ENCODE measurements around the gene DUOX1. TPM values are rescaled to one million over a fixed set of nuclear protein-coding genes. Genes with fewer than 3 reads are reported as not detected.

Gene DUOX1
- total and polyA plus RNA-seq, 7 donors, result under 0.01 to 1.7 (median 0.79) TPM; not detected in 3

- DNase-seq, result no peak
- 94 to 95% methylated on average over 6 of the region's 6 CpGs for WGBS, 2 donors
- peaks cover 0 to 7% (median 6%) of the 10 kb centered on the region in 4 donors for H3K4me1 ChIP-seq
- TF ChIP-seq POLR2AphosphoS5 (IDR thresholded peaks at IDR 0.05), result no peak
- TF ChIP-seq, protein P1, sequence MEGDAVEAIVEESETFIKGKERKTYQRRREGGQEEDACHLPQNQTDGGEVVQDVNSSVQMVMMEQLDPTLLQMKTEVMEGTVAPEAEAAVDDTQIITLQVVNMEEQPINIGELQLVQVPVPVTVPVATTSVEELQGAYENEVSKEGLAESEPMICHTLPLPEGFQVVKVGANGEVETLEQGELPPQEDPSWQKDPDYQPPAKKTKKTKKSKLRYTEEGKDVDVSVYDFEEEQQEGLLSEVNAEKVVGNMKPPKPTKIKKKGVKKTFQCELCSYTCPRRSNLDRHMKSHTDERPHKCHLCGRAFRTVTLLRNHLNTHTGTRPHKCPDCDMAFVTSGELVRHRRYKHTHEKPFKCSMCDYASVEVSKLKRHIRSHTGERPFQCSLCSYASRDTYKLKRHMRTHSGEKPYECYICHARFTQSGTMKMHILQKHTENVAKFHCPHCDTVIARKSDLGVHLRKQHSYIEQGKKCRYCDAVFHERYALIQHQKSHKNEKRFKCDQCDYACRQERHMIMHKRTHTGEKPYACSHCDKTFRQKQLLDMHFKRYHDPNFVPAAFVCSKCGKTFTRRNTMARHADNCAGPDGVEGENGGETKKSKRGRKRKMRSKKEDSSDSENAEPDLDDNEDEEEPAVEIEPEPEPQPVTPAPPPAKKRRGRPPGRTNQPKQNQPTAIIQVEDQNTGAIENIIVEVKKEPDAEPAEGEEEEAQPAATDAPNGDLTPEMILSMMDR (IDR thresholded peaks at IDR 0.05), result no peak
- TF ChIP-seq POLR2A (IDR thresholded peaks at IDR 0.05), result no peak
- TF ChIP-seq EP300 (IDR thresholded peaks at IDR 0.05), result no peak
- H3K9me3 ChIP-seq, result no peaks in the 10 kb centered on the region
- no peak overlapping the region for H3K27ac ChIP-seq
- H3K27me3 ChIP-seq, result peaks cover 7 to 48% (median 16%) of the 10 kb centered on the region in 3 donors
- intact Hi-C loops (cut with DNase I), result no loop called here
- H3K4me3 ChIP-seq, result no peak overlapping the region
- H3K36me3 ChIP-seq, result no peaks in the 10 kb centered on the region
Measured at GRCh38 chr15:45139770-45140169, 10.0 kb downstream of the DUOX1 start.

DNA sequence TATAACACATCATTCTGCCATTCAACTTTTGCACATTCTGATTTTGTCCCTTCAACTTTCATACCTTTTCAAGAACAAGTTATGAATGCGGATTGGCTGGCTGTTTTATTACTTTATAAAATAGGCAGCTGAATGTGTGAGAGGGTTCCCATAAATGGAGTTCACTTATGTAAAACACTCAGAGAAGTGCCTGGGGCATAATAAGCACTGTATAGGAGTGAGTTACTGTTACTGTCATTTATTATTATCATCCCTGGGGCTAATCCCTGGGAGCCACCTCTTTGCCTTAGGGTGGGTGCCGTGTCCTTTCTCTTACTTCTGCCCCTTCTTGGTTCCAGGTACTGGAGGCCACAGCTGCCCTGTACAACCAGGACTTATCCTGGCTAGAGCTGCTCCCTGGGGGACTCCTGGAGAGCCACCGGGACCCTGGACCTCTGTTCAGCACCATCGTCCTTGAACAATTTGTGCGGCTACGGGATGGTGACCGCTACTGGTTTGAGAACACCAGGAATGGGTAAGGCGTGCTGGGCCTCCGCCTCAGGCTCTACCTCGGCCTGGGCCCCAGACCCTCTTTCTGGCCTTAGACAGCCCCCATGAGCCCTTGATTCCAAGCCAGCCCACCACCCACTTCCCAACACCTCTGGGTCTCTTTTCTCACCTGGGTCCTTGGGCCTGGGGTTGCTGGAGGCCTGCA is 10.9 kb downstream of the DUOX1 start:
- no peak overlapping the region for H3K27ac ChIP-seq
- no peak for TF ChIP-seq EP300 (IDR thresholded peaks at IDR 0.05)
- no peak for TF ChIP-seq POLR2A (IDR thresholded peaks at IDR 0.05)
- no peak for TF ChIP-seq POLR2AphosphoS5 (IDR thresholded peaks at IDR 0.05)
- intact Hi-C loops (cut with DNase I), result no loop called here
- DNase-seq, result no peak
- peaks cover 0 to 41% (median 9%) of the 10 kb centered on the region in 3 donors for H3K27me3 ChIP-seq
- H3K9me3 ChIP-seq, result no peaks in the 10 kb centered on the region
- no peak overlapping the region for H3K4me3 ChIP-seq
- 96 to 97% methylated on average over 10 of the region's 10 CpGs for WGBS, 2 donors
- no peaks in the 10 kb centered on the region for H3K36me3 ChIP-seq
- no peaks in the 10 kb centered on the region for H3K4me1 ChIP-seq

DNA sequence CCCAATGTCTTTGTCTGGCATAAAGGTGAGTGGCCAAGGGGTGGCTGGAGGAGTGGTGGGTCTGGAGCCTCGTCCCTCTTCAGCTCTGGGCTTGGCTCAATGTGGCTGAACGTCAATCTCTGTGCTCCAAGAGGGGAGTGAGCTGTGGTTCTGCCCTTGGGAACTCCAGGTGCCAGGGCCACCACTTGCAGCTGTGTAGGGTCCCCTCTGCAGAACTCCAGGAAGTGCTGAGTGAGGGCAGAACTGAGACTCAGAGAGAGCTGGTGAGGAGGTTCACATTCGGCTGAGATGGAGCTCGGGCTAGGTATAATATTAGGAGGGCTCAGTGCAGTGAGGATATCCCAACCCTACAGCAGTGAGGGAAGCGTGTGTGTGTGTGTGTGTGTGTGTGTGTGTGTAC is 11.6 kb downstream of the DUOX1 start:
- H3K9me3 ChIP-seq, result no peaks in the 10 kb centered on the region
- H3K27me3 ChIP-seq, result peaks cover 0 to 34% (median 3%) of the 10 kb centered on the region in 3 donors
- DNase-seq, result no peak

DNA sequence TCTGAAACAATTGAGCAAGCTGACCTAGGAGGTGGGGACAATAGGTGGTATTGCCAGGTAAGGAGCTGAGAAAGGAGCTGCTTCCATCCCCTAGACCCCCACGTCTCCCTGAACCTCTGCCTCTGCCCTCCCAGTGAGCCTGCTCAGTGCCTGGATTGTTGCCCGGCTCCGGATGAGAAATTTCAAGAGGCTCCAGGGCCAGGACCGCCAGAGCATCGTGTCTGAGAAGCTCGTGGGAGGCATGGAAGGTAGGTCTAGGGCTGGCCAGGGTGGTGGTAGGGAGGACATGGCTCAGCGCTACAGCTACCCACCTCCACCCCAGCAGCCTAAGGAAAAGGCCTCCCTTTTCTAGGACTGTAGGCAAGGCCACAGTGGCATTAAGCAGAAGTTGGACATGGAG is 13.3 kb downstream of the DUOX1 start:
- peaks cover 0 to 22% (median 0%) of the 10 kb centered on the region in 3 donors for H3K27me3 ChIP-seq
- no peaks in the 10 kb centered on the region for H3K9me3 ChIP-seq
- TF ChIP-seq, protein P1 (IDR thresholded peaks at IDR 0.05), result no peak
- no peak for TF ChIP-seq POLR2A (IDR thresholded peaks at IDR 0.05)
- TF ChIP-seq EP300 (IDR thresholded peaks at IDR 0.05), result no peak
- TF ChIP-seq POLR2AphosphoS5 (IDR thresholded peaks at IDR 0.05), result no peak
- H3K4me1 ChIP-seq, result no peaks in the 10 kb centered on the region
- intact Hi-C loops (cut with DNase I), result no loop called here
- 89 to 92% methylated on average over 7 of the region's 7 CpGs for WGBS, 2 donors
- H3K36me3 ChIP-seq, result no peaks in the 10 kb centered on the region
- no peak for DNase-seq
- no peak overlapping the region for H3K27ac ChIP-seq
- H3K4me3 ChIP-seq, result no peak overlapping the region

More for the DNA sequence above, 11.6 kb downstream of the DUOX1 start:
- intact Hi-C loops (cut with DNase I), result no loop called here
- TF ChIP-seq, protein P1 (IDR thresholded peaks at IDR 0.05), result no peak
- TF ChIP-seq POLR2AphosphoS5 (IDR thresholded peaks at IDR 0.05), result no peak
- TF ChIP-seq POLR2A (IDR thresholded peaks at IDR 0.05), result no peak
- no peak for TF ChIP-seq EP300 (IDR thresholded peaks at IDR 0.05)
- H3K4me1 ChIP-seq, result no peaks in the 10 kb centered on the region
- H3K4me3 ChIP-seq, result no peak overlapping the region
- no peaks in the 10 kb centered on the region for H3K36me3 ChIP-seq
- WGBS, 2 donors, result 85 to 88% methylated on average over 5 of the region's 5 CpGs
- no peak overlapping the region for H3K27ac ChIP-seq

DNA sequence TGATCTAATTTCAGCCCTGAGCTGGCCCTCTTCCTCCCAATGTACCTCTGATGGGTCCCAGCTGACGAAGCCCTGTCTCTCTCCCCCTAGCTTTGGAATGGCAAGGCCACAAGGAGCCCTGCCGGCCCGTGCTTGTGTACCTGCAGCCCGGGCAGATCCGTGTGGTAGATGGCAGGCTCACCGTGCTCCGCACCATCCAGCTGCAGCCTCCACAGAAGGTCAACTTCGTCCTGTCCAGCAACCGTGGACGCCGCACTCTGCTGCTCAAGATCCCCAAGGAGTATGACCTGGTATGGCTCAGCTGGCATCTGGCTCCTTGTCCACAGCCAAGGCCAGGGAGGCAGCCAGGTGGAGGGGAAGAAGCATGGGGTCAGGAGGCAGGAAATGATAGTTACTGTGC is 14.2 kb downstream of the DUOX1 start:
- TF ChIP-seq EP300 (IDR thresholded peaks at IDR 0.05), result no peak
- no peaks in the 10 kb centered on the region for H3K36me3 ChIP-seq
- peaks cover 0 to 14% (median 0%) of the 10 kb centered on the region in 3 donors for H3K27me3 ChIP-seq
- DNase-seq, result no peak
- intact Hi-C loops (cut with DNase I), result no loop called here
- 92 to 94% methylated on average over 11 of the region's 11 CpGs for WGBS, 2 donors
- H3K27ac ChIP-seq, result no peak overlapping the region
- H3K4me3 ChIP-seq, result no peak overlapping the region
- no peaks in the 10 kb centered on the region for H3K9me3 ChIP-seq
- no peaks in the 10 kb centered on the region for H3K4me1 ChIP-seq

Data from sigmoid colon (tissue), 7 donors.